ENCODE measurements around the gene KRTAP16-1.

The KRTAP16-1 gene

GRCh38 chr17:41329279-41329948, 20.3 kb upstream of the KRTAP16-1 start:
- no peak for DNase-seq (ENCODE audit: low read depth)
- in situ Hi-C loops (cut with HindIII; ENCODE audit: low sequenced_read_pairs) = no loop called here
- peak; percentile 85 for TF ChIP-seq CTCF (IDR thresholded peaks at IDR 0.05; ENCODE audit: low read depth, low read length, missing control alignments)
- no peak overlapping the region for H3K4me3 ChIP-seq (ENCODE audit: low read depth, low read length)

DNA sequence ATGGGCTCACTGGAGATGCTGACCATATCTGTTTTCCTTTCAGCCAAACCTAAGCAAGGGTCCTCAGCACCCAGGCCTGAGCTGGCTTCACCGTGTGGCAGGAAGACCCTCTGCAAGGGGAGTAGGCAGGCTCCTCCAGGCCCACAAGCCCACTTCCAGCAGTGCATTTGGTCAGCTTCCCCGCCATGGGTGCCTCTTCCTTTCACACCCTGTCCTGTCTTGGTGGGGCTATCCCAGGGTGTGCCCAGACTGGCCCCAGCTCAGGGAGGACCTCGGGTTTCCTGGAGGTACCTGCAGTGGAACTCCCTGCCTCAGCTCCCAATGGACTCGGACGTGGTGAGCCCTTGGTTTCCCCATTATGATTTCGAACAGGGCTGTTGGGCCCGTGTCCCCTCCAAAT, 19.1 kb upstream of the KRTAP16-1 start:
- no peak for TF ChIP-seq CTCF (IDR thresholded peaks at IDR 0.05; ENCODE audit: low read depth, low read length, missing control alignments)
- H3K4me3 ChIP-seq (ENCODE audit: low read depth, low read length) = no peak overlapping the region
- in situ Hi-C loops (cut with HindIII; ENCODE audit: low sequenced_read_pairs) = no loop called here
- no peak for DNase-seq (ENCODE audit: low read depth)

- TF ChIP-seq CTCF (IDR thresholded peaks at IDR 0.05; ENCODE audit: low read depth, low read length, missing control alignments) = no peak
- no peak for DNase-seq (ENCODE audit: low read depth)
- in situ Hi-C loops (cut with HindIII; ENCODE audit: low sequenced_read_pairs) = no loop called here
- no peak overlapping the region for H3K4me3 ChIP-seq (ENCODE audit: low read depth, low read length)
Observed at GRCh38 chr17:41327411-41328120, 18.5 kb upstream of the KRTAP16-1 start.

DNA sequence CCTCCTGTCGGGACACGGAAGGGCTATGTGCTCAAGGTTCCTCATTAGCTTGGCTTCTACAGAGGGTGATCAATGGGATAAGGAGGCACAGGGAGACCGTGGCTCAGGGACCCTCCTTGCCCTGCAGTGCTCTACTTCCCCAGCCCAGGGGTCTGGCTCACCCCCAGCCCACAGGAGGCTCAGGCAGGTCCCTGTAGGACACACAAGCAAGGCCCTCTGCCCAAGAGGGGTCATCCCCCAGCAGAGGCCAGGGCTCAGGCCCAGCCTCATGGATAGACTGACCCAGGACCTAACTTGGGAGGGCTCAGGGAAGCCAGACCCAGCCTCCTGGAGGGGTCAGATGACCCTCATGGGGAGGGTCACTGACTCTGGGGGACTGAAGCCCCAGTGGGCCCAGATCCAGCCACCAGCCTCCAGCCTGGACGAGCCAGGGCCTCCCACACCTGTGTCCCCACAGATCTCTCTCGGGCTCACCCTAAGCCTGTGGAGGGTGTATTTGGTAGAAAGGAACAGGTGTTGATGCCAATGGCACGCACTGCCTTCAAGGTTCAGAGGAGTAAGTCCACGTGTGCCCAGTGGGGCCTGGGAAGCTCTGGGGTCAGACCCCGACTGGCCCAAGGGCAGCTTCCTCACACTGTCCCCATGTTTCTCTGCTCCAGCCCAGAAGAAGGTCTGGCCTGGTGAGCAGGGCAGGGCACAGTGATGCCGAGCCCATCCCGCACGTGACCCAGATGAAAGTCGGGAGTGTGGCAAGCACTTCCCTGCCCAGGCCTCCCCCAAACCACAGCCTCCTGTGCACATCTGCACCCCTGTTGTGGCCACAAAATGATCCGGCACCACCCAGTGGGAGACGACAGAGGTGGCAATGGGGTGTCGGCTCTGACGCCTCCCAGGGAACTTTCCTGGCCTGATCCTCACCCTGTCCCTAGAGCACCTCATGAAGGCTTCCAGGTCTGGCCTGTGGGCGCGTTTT, 17.4 kb upstream of the KRTAP16-1 start:
- in situ Hi-C loops (cut with HindIII; ENCODE audit: low sequenced_read_pairs) = no loop called here
- no peak overlapping the region for H3K4me3 ChIP-seq (ENCODE audit: low read depth, low read length)
- no peak for TF ChIP-seq CTCF (IDR thresholded peaks at IDR 0.05; ENCODE audit: low read depth, low read length, missing control alignments)
- no peak for DNase-seq (ENCODE audit: low read depth)

DNA sequence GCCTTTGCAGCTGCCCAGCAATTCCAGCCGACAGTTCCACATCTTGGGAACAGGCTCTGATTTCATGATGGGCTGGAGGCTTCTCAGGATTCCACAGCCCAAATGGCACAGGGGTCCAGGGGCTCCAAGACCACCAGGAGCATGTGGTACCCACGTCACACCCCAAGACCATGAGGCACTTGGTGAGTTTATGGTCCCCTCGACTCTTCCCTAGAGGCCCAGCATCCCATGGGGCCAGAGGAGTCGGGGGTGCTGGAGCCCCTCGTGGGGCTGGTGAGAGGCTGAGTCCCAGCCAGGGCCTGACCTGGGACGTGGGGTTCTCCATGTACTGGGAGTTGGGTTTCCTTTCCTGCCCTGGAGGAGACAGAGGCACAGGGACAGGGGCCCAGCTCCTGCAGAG, 16.5 kb upstream of the KRTAP16-1 start:
- TF ChIP-seq CTCF (IDR thresholded peaks at IDR 0.05; ENCODE audit: low read depth, low read length, missing control alignments) = no peak
- no peak overlapping the region for H3K4me3 ChIP-seq (ENCODE audit: low read depth, low read length)
- in situ Hi-C loops (cut with HindIII; ENCODE audit: low sequenced_read_pairs) = no loop called here
- no peak for DNase-seq (ENCODE audit: low read depth)

GRCh38 chr17:41325126-41325525, 16.0 kb upstream of the KRTAP16-1 start:
- in situ Hi-C loops (cut with HindIII; ENCODE audit: low sequenced_read_pairs) = no loop called here
- no peak overlapping the region for H3K4me3 ChIP-seq (ENCODE audit: low read depth, low read length)
- TF ChIP-seq CTCF (IDR thresholded peaks at IDR 0.05; ENCODE audit: low read depth, low read length, missing control alignments) = no peak

More at GRCh38 chr17:41325126-41325525, 16.0 kb upstream of the KRTAP16-1 start:
- no peak for DNase-seq (ENCODE audit: low read depth)
